Uterus (tissue), 4 donors: ENCODE measurements around the gene ZNF837. TPM values are rescaled to one million over a fixed set of nuclear protein-coding genes. Genes with fewer than 3 reads are reported as not detected.

ENCODE experiments used
- DNase-seq, 2 donors: peaks; one replicate each; pipeline ENCODE4 v3.0.0-alpha.2; 2019 to 2020
- H3K27ac ChIP-seq, 2 donors: fragments of 200-600 bp; sonication (generic); 1 replicate in 1 of 2; 2 replicates in 1 of 2; pipeline ENCODE4 v1.5.1; 2016 to 2018
- H3K27me3 ChIP-seq, 2 donors: fragments of 200-600 bp; sonication (generic); one replicate each; pipeline ENCODE4 v1.5.1; 2018 to 2019; ENCODE audit warnings: control low read depth in 1 of 2
- H3K36me3 ChIP-seq, 2 donors: fragments of 200-600 bp; sonication (generic); one replicate each; pipeline ENCODE4 v1.5.1; 2019; ENCODE audit warnings: control low read depth in 1 of 2
- H3K4me1 ChIP-seq, 2 donors: fragments of 200-600 bp; sonication (generic); one replicate each; pipeline ENCODE4 v1.5.1; 2018 to 2019; ENCODE audit warnings: control low read depth in 1 of 2
- H3K4me3 ChIP-seq, 2 donors: fragments of 200-600 bp; sonication (generic); 1 replicate in 1 of 2; 2 replicates in 1 of 2; pipeline ENCODE4 v1.5.1; 2018 to 2019; ENCODE audit warnings: mild to moderate bottlenecking in 1 of 2
- H3K9me3 ChIP-seq, 2 donors: fragments of 200-600 bp; sonication (generic); one replicate each; pipeline ENCODE4 v1.5.1; 2019; ENCODE audit warnings: control low read depth in 1 of 2
- POLR2A ChIP-seq, 2 donors: fragments of 450-650 bp; IDR thresholded peaks; one replicate each; pipeline ENCODE4 v1.6.1; 2016; ENCODE audit warnings: antibody characterized with exemption in 2 of 2, mild to moderate bottlenecking in 1 of 2, moderate library complexity in 1 of 2
- intact Hi-C: fragments of 100-400 bp; cut with DNase I; formaldehyde crosslinking; loops from one replicate; pipeline ENCODE4 v1.15.1; 2023; ENCODE audit warnings: low total_unique reads
- total RNA-seq, 4 donors: library from RNA; depleted of rRNA in 3 of 4; stranded (reverse); fragments of >200 nt in 3 of 4; gene quantifications; one replicate each; pipeline versions ENCODE4 v1.1.0 to v1.2.4, GENCODE V29; 2014 to 2023
- TF ChIP-seq, protein P1 (sequence below), 4 experiments: fragments of 200-600 bp in 2 of 4; fragments of 450-650 bp in 2 of 4; sonication (generic) in 2 of 4; IDR thresholded peaks; one replicate each; pipeline ENCODE4 v1.5.1; 2016 to 2019; ENCODE audit warnings: antibody characterized with exemption in 4 of 4, mild to moderate bottlenecking in 2 of 4, moderate library complexity in 1 of 4
- donor health status: DM: yes; HTN: yes; CAD: no.

ZNF837 gene
- total RNA-seq, 4 donors from 2014 or later = 1.6 to 4.6 (median 2.8) TPM; not detected in 1

DNA sequence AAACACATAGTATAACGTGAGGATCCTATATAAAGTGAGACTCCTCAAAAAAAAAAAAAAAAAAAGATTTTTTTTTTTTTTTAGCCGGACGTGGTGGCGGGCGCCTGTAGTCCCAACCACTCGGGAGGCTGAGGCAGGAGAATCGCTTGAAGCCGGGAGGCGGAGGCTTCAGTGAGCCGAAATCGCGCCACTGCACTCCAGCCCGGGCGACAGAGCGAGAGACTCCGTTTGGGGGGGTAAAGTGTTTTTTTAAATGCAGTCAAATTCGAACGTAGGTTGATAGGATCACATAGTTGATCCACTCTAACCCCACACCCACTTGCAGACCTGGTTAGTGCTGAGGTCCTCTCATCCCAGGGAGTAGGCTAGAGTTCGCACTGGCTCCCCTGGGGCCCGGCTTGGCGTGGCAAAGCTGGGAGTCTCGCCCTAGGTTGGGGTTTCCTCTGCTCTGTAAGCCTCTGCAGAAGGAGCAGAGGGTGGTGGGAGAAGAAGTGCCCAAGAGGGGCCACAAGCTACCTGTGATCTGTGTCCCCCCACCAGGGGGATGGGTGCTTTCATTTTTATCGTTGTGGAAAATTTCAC, 21.1 kb upstream of the ZNF837 start:
- intact Hi-C loops = no loop called here
- TF ChIP-seq, protein P1, sequence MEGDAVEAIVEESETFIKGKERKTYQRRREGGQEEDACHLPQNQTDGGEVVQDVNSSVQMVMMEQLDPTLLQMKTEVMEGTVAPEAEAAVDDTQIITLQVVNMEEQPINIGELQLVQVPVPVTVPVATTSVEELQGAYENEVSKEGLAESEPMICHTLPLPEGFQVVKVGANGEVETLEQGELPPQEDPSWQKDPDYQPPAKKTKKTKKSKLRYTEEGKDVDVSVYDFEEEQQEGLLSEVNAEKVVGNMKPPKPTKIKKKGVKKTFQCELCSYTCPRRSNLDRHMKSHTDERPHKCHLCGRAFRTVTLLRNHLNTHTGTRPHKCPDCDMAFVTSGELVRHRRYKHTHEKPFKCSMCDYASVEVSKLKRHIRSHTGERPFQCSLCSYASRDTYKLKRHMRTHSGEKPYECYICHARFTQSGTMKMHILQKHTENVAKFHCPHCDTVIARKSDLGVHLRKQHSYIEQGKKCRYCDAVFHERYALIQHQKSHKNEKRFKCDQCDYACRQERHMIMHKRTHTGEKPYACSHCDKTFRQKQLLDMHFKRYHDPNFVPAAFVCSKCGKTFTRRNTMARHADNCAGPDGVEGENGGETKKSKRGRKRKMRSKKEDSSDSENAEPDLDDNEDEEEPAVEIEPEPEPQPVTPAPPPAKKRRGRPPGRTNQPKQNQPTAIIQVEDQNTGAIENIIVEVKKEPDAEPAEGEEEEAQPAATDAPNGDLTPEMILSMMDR (IDR thresholded peaks at IDR 0.05) = no peak
- TF ChIP-seq POLR2A (IDR thresholded peaks at IDR 0.05) = no peak
- H3K4me3 ChIP-seq = peak overlapping the region; percentile 51 to 72
- DNase-seq = no peak
- H3K27me3 ChIP-seq = peaks cover 0 to under 1% of the 10 kb centered on the region in 2 donors
- H3K9me3 ChIP-seq = no peaks in the 10 kb centered on the region
- peaks cover 0 to 9% of the 10 kb centered on the region in 2 donors for H3K4me1 ChIP-seq
- H3K27ac ChIP-seq = peak overlapping the region in 1 of 2 donors; percentile 68
- no peaks in the 10 kb centered on the region for H3K36me3 ChIP-seq

DNA sequence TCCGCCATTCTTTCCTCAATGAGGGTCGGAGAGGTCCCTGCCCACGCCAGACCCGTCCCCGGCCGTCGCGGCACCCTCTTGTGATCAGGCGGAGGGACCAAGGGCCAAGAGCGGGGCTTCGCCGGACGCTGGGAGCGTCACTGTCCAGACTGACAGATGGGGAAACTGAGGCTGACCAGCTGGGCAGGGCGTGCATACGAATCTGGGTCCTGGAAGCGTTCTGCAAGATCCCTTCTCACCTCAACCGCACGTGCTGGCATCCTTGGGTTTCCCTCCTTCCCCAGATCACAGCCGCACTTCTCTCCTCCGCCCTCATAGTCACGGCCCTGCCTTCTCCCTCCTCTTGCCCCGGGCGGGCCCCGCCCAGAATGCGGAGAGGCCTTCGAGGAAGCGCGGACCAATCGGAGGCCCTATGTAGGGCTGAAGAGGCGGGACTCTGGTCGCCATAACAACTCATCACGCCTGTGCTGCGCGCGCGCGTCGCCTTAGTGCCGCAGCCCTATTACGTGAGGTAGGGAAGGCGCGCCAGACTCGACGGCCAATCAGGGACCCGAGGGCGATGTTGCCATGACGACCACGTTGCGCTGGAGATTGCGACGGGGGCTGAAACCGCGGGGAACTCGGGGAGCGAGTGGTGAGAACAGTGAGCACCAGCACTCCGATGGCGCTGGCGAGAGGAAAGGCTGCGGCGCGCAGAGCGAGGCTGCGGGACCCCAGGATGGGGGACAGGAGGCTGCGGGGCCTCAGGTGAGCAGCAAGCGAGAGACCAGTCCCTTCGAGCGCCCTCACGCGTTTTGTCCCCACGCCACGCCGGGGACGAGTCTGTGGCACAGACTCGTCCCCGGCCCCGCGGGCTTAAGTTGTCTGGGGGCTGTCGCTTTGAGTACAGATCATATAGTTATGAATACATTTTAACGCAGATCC, 20.3 kb upstream of the ZNF837 start:
- intact Hi-C loops = no loop called here

DNA sequence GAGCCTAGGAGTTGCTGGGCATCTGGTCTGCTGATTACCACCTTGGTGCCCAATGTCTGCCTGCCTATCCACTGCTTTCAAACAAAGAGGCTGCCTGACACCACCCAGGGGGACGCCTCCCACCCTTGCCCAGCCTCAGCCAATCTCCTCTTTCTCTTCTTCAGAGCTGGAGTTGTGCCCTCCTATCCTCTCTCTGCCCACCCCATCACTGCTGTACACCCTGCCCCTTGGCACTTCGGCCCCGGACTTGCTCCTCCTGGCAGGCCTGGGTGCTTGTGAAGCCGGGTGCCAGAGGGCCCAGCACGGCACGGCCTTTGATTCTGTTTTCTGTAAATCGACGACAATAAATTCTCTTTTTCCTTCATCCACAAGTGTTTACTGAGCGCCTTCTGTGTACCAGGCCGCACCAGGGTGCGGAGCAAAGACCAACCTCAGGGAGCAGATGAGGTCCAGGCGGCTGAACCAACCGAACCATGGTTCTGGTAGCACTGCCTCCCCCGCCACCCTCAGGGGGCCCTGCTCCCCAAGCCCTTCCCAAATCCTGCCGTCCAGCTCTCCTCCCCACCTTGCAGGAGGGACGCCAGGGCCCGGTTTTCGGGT, 19.6 kb upstream of the ZNF837 start:
- no peak for DNase-seq
- peaks cover 0 to 5% of the 10 kb centered on the region in 2 donors for H3K27me3 ChIP-seq
- TF ChIP-seq, protein P1 (IDR thresholded peaks at IDR 0.05) = no peak
- TF ChIP-seq POLR2A (IDR thresholded peaks at IDR 0.05) = no peak
- no peaks in the 10 kb centered on the region for H3K9me3 ChIP-seq
- H3K36me3 ChIP-seq = no peaks in the 10 kb centered on the region
- intact Hi-C loops = no loop called here
- H3K4me1 ChIP-seq = peaks cover 0 to 12% of the 10 kb centered on the region in 2 donors
- peak overlapping the region; percentile 44 to 72 for H3K4me3 ChIP-seq
- peak overlapping the region; percentile 30 to 33 for H3K27ac ChIP-seq

More for the DNA sequence above, 20.3 kb upstream of the ZNF837 start:
- Histone ChIP-seq H3K4me3 (peak overlapping the region; percentile 51 to 72), H3K36me3 (no peaks in the 10 kb centered on the region), H3K9me3 (no peaks in the 10 kb centered on the region), H3K27ac (peak overlapping the region; percentile 47 to 68), H3K4me1 (peaks cover 0 to 10% of the 10 kb centered on the region in 2 donors), H3K27me3 (peaks cover 0 to 5% of the 10 kb centered on the region in 2 donors)
- TF ChIP-seq POLR2A (IDR thresholded peaks at IDR 0.05) = peak; percentile 38 to 59
- TF ChIP-seq, protein P1 (IDR thresholded peaks at IDR 0.05) = peak in 1 of 4 experiments; percentile 10
- peak; percentile 99 to 100 for DNase-seq

DNA sequence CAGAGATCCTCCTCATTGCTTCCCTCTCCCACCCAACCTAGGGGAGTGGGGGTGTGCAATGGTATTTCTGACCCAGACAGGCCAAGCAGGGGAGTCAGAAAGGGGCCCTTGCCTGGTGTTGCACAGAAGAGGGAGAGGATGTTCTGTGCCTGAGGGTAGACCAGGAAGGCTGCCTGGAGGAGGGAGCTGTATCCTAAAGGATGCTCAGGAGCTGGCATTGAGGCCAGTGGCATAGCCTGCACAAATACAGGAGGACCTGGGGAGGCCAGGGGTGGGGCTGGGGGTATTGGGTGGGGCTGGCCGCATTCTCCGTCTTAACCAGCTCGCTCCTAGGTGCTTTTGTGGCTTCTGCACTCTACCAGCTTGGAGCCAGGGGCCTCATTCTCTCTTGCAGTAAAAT, 19.1 kb upstream of the ZNF837 start:
- Histone ChIP-seq H3K9me3 (no peaks in the 10 kb centered on the region), H3K4me1 (peaks cover 0 to 12% of the 10 kb centered on the region in 2 donors), H3K27me3 (peaks cover 0 to 5% of the 10 kb centered on the region in 2 donors), H3K27ac (no peak overlapping the region), H3K4me3 (no peak overlapping the region), H3K36me3 (no peaks in the 10 kb centered on the region)
- no peak for DNase-seq
- TF ChIP-seq POLR2A (IDR thresholded peaks at IDR 0.05) = no peak
- TF ChIP-seq, protein P1 (IDR thresholded peaks at IDR 0.05) = no peak
- intact Hi-C loops = no loop called here
